GM19438 (cell line): ENCODE data around the gene SYN1.
"Not testable (repeated sequence)": the region's sequence is repeated elsewhere in the genome, so short reads cannot be mapped to it uniquely, and the experiment has no call there.

Source experiments
- ATAC-seq: cut with Tn5 transposase; IDR thresholded peaks from one replicate; pipeline ENCODE4 v1.9.1; 2021; ENCODE audit warnings: low read depth; ENCODE audit not compliant: unreplicated experiment

Gene SYN1

GRCh38 chrX:47603125-47603524, 16.5 kb downstream of the SYN1 start:
- ATAC-seq, result not testable (repeated sequence)

DNA sequence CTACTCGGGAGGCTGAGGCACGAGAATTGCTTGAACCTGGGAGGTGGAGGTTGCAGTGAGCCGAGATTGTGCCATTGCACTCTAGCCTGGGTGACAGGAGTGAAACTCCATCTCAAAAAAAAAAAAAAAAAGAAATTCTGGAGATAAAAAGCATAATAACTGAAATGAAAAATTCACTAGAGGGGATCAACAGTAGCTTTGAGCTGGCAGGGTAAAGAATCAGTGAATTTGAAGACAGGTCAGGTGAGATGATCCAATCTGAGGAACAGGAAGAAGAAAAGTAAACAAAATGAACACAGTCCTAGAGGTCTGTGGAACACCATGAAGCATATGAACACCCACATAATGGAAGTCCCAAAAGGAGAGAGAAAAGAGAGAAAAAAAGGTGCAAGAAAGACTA, 22.4 kb downstream of the SYN1 start:
- ATAC-seq, result no peak

- no peak for ATAC-seq
These were observed 23.4 kb downstream of the SYN1 start for GRCh38 chrX:47596256-47596655.

DNA sequence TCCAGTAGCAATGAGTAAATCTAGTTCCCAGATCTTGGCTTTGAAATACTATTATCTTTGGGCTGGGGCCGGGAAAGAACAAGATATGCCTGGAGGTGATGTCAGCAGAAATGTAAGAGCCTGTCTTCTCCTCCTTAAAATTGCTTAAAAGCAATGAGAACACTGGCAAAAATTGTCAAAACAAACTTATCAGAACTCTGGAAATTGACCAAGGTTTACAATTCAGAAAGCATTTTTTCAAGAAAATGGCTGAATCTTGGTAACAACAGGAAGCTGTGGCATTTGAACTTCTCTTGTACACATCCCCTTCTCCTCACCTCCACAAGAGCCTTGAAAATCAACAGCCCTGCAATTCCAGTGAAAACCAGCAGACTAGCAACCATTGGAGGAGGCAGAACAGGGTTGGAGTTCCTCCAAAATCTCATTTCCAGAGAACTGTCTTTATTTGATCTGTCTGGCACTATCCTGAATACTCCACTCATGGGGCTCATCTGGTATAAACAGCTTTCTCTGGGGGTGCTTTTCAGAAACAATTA, 23.9 kb downstream of the SYN1 start:
- no peak for ATAC-seq

DNA sequence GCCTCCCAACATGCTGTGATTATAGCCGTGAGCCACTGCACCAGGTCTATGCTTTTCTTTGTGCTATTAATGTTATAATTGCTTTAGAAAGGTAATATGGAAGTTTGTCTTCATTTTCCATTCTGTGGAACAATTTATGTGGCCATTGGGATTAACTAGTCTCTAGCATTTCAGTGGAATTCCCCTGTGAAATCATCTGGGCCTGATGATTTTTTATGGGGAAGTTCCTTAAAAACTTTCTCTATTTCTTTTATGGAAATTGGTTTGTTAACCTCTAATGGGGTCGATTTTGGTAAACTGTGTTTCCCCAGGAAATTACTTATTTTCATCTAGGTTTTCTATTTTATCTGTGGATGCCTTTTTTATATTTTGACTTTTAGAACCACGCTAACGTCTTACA, 26.1 kb downstream of the SYN1 start:
- no peak for ATAC-seq

DNA sequence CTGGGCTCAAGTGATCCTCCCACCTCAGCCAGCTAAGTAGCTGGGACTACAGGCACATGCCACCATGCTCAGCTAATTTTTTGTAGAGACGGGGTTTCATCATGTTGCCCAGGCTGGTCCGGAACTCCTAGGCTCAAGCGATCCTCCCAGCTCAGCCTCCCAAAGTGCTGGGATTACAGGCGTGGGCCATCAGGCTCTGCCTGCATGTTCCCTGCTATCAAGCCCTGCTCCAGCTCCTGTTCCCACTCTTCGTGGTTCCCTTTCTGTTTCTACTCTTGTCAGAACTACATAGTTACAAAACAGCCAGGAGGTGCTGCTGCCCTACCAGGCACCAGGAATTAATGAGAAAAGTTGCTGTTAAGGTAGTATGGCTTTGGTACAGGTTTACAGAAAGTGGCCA, 28.7 kb downstream of the SYN1 start:
- ATAC-seq, result no peak

- ATAC-seq, result no peak
These were observed 31.5 kb downstream of the SYN1 start for GRCh38 chrX:47587906-47588735.

GRCh38 chrX:47587091-47587891, 32.4 kb downstream of the SYN1 start:
- no peak for ATAC-seq

DNA sequence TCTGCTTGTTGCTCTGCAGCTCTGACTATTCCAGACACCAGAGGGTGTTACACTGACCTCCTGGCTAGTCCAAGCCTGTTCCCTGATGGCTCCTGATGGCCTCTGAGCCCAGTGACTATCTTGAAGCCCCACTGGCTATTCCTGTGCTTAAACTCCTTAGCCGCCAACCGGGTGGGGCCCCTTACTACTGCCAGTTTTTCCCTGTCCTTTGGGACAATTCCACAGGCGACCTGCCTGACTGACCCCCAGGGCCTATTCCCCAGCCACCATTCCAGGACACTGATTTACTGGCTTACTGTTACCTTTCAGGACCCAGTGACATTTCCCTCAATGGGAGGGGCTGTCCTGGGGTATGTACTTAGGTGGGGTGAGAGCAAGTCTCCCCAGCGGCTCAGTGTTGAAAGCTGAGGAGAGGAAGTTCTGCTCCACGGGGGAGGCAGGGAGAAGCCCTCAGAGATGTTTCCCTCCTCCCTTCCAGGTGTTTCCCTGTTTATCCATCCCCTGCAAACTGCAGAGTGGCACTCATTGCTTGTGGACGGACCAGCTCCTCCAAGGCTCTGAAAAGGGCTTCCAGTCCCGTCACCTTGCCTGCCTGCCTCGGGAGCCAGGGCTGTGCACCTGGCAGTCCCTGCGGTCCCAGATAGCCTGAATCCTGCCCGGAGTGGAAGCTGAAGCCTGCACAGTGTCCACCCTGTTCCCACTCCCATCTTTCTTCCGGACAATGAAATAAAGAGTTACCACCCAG, 33.4 kb downstream of the SYN1 start:
- ATAC-seq, result no peak

DNA sequence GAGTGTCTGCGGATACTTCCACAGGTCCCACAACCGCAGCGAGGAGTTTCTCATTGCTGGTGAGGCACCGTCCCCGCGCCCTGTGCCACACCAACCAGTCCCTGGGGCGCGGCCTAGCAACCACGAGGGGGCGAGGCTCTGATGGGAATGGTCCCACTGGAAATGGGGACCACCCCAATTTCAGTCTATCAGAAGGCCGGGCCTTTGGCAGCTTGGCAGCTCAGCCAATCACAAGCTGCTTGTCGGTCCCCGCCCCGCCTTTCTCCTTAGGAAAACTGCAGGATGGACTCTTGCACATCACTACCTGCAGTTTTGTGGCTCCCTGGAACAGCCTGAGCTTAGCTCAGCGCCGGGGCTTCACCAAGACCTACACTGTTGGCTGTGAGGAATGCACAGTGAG, 34.4 kb downstream of the SYN1 start:
- ATAC-seq, result no peak

DNA sequence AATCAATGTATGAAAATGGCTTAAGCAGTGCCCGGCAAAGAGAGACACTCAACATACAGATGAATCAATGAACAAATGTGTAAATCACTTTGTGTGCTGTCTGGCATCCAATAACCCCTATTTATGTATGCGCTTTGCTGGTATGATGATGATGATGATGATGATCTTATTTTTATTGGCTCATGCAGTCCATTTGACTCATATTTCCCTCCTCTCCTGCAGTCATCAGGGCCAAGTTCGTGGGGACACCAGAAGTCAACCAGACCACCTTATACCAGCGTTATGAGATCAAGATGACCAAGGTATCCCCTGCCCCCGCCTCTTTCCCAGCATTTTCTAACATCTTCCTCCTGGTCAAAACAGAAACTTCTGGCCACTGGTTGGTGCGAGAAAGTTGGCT, 34.9 kb downstream of the SYN1 start:
- ATAC-seq, result no peak

- ATAC-seq, result no peak
These were observed 36.3 kb downstream of the SYN1 start for GRCh38 chrX:47583240-47583861.

DNA sequence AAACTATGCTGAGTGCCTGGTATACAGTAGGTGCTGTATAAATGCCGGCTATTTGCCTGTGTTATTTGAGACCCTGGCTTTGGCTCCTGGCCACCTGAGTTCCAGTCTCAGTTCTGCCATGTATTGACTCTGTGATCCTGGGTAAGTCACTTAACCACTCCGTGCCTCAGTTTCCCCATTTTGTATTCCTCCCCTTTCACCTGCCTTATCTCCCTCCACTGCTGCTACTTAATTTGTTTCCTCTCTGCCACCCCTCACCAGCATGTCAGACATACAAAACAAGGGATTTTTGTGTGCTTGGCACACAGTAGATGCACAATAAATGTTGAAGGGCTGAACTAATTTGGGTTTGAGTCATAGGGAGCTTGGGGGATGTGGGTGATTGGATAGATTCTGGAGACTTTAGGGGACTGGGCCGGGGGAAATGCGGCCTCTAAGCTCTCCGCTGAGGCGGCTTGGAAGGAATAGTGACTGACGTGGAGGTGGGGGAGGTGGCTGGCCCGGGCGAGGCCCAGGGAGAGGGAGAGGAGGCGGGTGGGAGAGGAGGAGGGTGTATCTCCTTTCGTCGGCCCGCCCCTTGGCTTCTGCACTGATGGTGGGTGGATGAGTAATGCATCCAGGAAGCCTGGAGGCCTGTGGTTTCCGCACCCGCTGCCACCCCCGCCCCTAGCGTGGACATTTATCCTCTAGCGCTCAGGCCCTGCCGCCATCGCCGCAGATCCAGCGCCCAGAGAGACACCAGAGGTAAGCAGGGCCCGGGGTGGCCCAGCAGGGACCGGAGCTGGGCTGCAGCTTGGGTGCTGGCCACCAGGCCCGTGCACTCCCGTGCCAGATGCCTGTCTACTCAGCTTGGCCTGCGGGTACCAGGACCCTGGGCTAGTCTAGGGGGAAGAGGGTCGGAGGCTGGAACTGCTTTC, 37.7 kb downstream of the SYN1 start, which contains the start of gene TIMP1:
TIMP1 (plus strand) TSS at position 706 of the 917 bp plus-strand sequence. CDS start 980 bp downstream, outside the sequence.
- ATAC-seq, result peak; percentile 85

DNA sequence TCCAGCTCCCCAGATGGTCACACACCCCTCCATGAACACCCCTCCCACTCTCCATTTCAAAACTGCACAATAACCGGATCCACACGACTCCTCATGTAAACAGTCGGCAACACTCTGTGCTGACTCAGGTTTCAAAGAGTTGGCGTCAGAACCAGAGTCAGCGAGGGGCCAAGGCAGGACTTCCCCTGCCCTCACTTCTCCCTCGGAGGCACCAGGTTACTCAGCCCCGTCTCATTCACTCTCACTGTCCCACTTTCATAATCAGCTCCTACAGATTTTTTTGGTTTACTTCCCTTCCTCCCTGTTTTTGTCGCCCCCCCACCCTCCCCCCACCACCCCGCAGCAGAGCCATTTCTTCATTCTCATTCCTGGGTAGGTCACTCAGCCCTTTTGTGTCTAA, 40.1 kb downstream of the SYN1 start:
- ATAC-seq, result no peak

- no peak for ATAC-seq
These were observed 41.0 kb downstream of the SYN1 start for GRCh38 chrX:47578692-47579091.

- no peak for ATAC-seq
These were observed 41.8 kb downstream of the SYN1 start for GRCh38 chrX:47577901-47578300.

- no peak for ATAC-seq
These were observed 42.2 kb downstream of the SYN1 start for GRCh38 chrX:47577424-47577823.

- ATAC-seq, result no peak
These were observed 43.4 kb downstream of the SYN1 start for GRCh38 chrX:47576021-47576898.
